Left lung (tissue), 10 donors: ENCODE results near the gene ACER3. TPM values are rescaled to one million over a fixed set of nuclear protein-coding genes. Genes with fewer than 3 reads are reported as not detected.
"Not testable (repeated sequence)": the region's sequence is repeated elsewhere in the genome, so short reads cannot be mapped to it uniquely, and the experiment has no call there.

Source experiments
- ATAC-seq: fragments of 200-7000 bp; cut with Tn5 transposase; one replicate; pipeline ENCODE4 v1.9.1; 2020; ENCODE audit warnings: moderate library complexity
- DNase-seq, 4 donors: peaks; one replicate each; pipeline ENCODE4 v3.0.0-alpha.2; 2013 to 2020
- H3K27ac ChIP-seq, 2 donors: fragments of 200-600 bp; sonication (generic) in 1 of 2; one replicate each; pipeline versions ENCODE4 v1.5.0 to v1.8.0; 2020 to 2021
- H3K27me3 ChIP-seq, 2 donors: fragments of 200-600 bp; sonication (generic) in 1 of 2; one replicate each; pipeline versions ENCODE4 v1.5.0 to v1.8.0; 2020 to 2021
- H3K36me3 ChIP-seq, 2 donors: fragments of 200-600 bp; sonication (generic) in 1 of 2; one replicate each; pipeline versions ENCODE4 v1.5.0 to v1.8.0; 2020 to 2021
- H3K4me1 ChIP-seq, 2 donors: fragments of 200-600 bp; one replicate each; pipeline ENCODE4 v1.8.0; 2021
- H3K4me3 ChIP-seq, 2 donors: fragments of 200-600 bp; sonication (generic) in 1 of 2; one replicate each; pipeline versions ENCODE4 v1.5.0 to v1.8.0; 2020 to 2021; ENCODE audit warnings: mild to moderate bottlenecking in 1 of 2
- H3K9me3 ChIP-seq, 2 donors: fragments of 200-600 bp; sonication (generic) in 1 of 2; one replicate each; pipeline versions ENCODE4 v1.5.0 to v1.8.0; 2020 to 2021
- intact Hi-C, 2 donors: fragments of 100-400 bp; cut with DNase I; formaldehyde crosslinking; loops; one replicate each; pipeline versions ENCODE4 v1.11.2 to v1.14.2; 2022
- polyA plus RNA-seq, 6 donors: library from polyadenylated mRNA; unstranded; fragments of 120-200 nt; gene quantifications; one replicate each; pipeline ENCODE4 v1.2.1, GENCODE V29; 2013; ENCODE audit not compliant: insufficient read length in 6 of 6
- total RNA-seq, 2 donors: library from RNA; stranded (reverse); fragmentation: NEBNext Ultra II Directional; extraction: Animal tissue kit (Norgen Biotek cat#: 25700); gene quantifications; one replicate each; pipeline ENCODE4 v1.2.1, GENCODE V29; 2021
- TF ChIP-seq, protein P1 (sequence below), 2 donors: fragments of 200-600 bp; sonication (generic) in 1 of 2; IDR thresholded peaks; one replicate each; pipeline versions ENCODE4 v1.5.0 to v1.8.0; 2021; ENCODE audit warnings: antibody characterized with exemption in 2 of 2
- donor health status: DM: no; HTN: yes; CAD: no.
- donor health status: DM: no; HTN: no; CAD: no.

Gene ACER3
- total and polyA plus RNA-seq, 8 donors, result 17.5 to 46.5 (median 24.6) TPM

DNA sequence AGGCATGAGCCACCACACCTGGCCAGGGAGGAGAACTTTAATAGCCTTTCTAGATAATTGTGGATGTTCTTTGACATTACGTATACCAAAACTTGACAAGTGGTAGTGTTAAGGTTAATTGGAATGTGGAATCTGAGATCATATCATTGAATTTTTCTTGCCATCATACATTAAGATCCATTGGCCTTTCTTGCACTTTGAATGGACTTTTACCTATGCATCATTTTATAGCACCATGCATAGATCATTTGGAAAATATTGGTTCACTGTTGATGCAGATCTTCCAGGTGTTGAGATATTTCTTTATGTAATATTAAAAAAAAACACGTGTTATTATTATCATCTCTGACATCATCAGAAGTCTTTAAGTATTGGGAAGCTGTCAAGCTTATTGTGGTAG, 36.5 kb downstream of the ACER3 start:
- ATAC-seq, result no peak
- intact Hi-C loops, result no loop called here

DNA sequence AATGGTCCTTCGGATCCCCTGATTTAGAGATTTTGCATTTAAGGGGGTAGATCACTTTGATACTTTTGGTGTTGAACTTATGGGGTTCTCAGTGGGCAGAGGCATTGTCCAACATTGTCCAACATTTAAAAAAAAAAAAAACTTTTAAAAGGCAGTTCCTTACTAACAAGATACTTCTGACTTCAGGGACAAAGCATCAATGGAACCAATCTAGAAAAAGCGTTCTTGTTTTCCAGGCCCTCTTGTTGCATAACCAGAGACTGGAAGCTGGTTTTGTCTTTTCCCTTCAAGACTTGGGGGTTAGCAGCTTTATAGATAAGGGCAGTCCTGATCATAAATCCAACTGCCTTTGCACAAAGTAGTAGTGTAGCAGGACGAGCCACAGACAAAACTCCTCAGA, 40.4 kb downstream of the ACER3 start:
- Histone ChIP-seq H3K4me3 (no peak overlapping the region), H3K4me1 (no peaks in the 10 kb centered on the region), H3K27me3 (no peaks in the 10 kb centered on the region), H3K36me3 (no peaks in the 10 kb centered on the region), H3K27ac (no peak overlapping the region), H3K9me3 (no peaks in the 10 kb centered on the region)
- ATAC-seq, result no peak
- no peak for DNase-seq
- TF ChIP-seq, protein P1, sequence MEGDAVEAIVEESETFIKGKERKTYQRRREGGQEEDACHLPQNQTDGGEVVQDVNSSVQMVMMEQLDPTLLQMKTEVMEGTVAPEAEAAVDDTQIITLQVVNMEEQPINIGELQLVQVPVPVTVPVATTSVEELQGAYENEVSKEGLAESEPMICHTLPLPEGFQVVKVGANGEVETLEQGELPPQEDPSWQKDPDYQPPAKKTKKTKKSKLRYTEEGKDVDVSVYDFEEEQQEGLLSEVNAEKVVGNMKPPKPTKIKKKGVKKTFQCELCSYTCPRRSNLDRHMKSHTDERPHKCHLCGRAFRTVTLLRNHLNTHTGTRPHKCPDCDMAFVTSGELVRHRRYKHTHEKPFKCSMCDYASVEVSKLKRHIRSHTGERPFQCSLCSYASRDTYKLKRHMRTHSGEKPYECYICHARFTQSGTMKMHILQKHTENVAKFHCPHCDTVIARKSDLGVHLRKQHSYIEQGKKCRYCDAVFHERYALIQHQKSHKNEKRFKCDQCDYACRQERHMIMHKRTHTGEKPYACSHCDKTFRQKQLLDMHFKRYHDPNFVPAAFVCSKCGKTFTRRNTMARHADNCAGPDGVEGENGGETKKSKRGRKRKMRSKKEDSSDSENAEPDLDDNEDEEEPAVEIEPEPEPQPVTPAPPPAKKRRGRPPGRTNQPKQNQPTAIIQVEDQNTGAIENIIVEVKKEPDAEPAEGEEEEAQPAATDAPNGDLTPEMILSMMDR (IDR thresholded peaks at IDR 0.05), result no peak
- intact Hi-C loops, result no loop called here

More for the DNA sequence above, 36.5 kb downstream of the ACER3 start:
- H3K36me3 ChIP-seq, result no peaks in the 10 kb centered on the region
- DNase-seq, result no peak
- H3K9me3 ChIP-seq, result no peaks in the 10 kb centered on the region
- H3K4me1 ChIP-seq, result no peaks in the 10 kb centered on the region
- TF ChIP-seq, protein P1 (IDR thresholded peaks at IDR 0.05), result no peak
- no peak overlapping the region for H3K27ac ChIP-seq
- no peaks in the 10 kb centered on the region for H3K27me3 ChIP-seq
- H3K4me3 ChIP-seq, result no peak overlapping the region

GRCh38 chr11:76901622-76902021, 40.9 kb downstream of the ACER3 start:
- H3K9me3 ChIP-seq, DNase-seq, H3K4me3 ChIP-seq, H3K27ac ChIP-seq, H3K36me3 ChIP-seq, H3K27me3 ChIP-seq, intact Hi-C loops, ATAC-seq, H3K4me1 ChIP-seq: not testable (repeated sequence)

DNA sequence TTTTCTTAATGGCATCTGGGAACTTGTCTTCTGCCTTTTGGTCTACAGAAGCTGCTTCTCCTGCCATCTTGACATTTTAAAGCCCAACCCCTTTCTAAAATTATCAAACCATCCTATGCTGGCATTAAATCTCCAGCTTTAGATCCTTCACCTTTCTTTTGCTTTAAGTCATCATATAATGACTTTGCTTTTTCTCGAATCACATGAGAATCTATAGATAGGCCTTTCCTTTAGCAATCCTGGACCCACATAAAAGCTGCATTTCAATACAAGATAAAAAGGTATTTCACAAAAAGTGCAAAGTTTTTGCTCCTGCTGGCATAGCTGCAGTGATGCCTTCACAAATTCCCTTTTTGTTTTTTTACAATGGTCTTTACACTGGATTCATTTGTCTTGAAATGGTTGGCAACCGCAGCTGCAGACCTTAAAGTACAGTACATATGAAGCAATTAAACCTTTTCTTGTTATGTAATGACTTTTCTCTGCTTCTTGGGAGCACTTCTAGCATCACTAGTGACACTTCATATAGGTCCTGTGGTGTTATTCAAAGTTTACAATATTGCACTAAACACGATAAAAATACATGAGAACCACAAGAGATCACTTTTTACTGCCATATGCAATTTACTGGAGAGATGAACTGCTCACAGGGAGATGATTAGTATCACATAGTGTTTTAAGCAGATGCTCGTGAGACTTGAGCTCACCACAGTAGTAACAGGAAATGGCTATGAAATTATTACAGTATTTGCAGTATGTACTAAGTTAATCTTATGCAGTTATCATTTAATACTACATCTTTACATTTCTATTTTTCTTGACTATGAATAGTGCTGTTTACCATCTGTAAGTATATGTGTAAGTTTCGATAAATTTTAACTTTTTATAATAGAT, 41.6 kb downstream of the ACER3 start:
- TF ChIP-seq, protein P1 (IDR thresholded peaks at IDR 0.05), result no peak
- Histone ChIP-seq H3K4me1 (no peaks in the 10 kb centered on the region), H3K4me3 (no peak overlapping the region), H3K9me3 (no peaks in the 10 kb centered on the region), H3K27me3 (no peaks in the 10 kb centered on the region), H3K36me3 (no peaks in the 10 kb centered on the region), H3K27ac (no peak overlapping the region)
- ATAC-seq (no peak), DNase-seq (no peak)
- intact Hi-C loops, result no loop called here

DNA sequence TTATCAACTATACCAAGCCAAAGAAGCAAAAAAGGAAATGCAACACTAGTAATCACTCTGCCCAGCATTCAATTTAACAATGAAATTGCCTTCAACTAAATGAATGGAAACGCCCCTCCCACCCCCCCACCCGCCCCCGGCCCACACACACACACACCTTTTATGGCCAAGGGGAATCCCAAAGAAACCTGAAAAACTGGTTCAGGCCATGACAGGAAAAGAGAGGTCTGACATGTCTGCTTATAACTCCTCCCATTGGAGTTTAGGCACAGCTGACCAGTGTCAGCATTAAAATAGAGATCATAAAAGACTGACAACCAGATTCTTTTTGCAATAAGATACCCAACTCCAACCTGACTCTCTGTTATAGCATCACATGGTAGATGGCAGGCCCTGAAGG, 42.6 kb downstream of the ACER3 start:
- TF ChIP-seq, protein P1 (IDR thresholded peaks at IDR 0.05), result no peak
- DNase-seq, result no peak
- ATAC-seq, result peak; percentile 50
- Histone ChIP-seq H3K36me3 (no peaks in the 10 kb centered on the region), H3K27ac (no peak overlapping the region), H3K4me1 (no peaks in the 10 kb centered on the region), H3K4me3 (no peak overlapping the region), H3K9me3 (no peaks in the 10 kb centered on the region), H3K27me3 (no peaks in the 10 kb centered on the region)
- intact Hi-C loops, result no loop called here
